ENCODE data around the gene FAM124A.
"Not testable (repeated sequence)": the region's sequence is repeated elsewhere in the genome, so short reads cannot be mapped to it uniquely, and the experiment has no call there.

The FAM124A gene

DNA sequence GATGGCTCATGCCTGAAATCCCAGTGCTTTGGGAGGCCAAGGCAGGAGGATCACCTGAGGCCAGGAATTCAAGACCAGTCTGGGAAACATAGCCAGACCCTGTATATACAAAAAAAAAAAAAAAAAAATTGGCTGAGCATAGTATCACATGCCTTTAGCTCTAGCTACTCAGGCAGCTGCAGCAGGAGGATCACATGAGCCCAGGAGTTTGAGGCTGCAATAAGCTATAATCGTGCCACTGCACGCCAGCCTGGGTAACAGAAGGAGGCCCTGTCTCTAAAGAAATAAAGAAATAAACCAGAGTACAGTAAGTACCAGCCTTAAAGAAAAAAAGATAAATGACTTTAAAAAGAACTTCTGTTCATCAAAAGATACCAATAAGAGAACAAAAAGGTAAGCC, 52.9 kb downstream of the FAM124A start:
- no peak for DNase-seq

DNA sequence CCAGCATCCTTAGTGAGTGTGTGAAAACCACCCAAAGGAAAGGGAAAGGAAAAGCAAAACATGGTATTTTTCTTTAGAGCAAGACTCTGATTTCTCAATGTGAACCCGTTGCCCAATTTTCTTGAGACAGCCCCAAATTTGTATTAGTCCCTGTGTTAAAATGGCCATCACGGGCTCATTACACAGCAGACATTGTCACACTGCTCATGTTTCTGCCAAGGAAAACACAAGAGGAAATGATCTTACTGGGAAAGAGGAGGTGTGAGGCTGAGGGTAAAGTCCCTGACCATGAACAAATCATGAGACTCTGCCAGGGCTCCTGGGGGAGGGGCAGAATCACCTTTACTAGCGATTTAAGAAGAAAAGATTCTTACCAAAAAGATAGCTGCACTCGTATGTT, 54.4 kb downstream of the FAM124A start:
- no peak for DNase-seq

DNA sequence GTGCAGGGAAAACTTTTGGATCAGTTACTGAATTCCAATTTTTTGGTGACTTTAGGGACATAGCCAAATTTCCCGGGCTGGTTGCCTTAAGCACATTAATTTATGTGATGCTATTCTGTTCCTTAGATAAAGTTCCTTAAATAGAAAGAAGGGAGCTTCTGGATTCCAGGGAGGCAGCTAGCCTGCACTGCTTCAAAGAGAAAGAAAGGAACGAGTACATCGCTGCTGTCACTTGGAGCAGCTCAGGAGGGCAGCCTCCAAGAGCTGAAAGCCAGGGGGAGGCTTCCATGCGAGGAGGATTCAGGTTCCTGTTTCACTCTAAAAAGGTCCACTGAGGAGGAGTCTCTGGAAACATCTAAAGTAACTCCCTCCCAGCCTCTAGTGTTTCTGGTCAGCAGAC, 55.7 kb downstream of the FAM124A start:
- no peak for DNase-seq

DNA sequence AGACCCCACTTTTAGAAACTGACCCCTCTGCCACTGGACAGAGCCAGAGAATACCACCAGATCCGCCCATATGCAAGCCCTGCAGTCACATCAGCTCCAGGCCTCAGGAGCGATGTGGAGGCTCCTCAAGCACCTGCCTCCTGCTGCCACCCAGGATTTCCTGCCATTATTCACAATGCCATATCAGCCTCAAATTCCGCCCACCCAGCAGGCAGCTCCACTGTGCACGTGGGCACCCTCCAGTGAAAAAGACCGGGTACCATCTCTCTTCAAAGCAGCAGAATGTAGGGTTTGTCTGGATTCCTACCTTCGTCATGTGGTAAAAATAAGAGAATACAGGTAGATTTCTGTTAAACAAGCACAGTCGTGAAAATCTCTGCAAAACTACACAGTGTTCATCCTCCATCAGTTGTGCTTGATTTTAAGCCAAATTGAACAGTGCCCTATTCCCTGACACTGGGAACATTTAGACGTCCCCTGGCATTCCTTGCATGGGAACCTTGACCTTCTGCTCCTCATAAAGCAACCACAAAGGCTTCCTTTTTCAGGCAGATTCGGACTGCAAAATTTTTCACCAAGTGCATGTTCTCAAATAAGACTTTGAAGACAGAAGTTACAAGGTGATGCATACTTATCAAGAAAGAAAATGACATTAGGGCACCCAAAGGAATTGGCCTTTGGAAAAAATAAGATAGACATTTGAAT, 56.4 kb downstream of the FAM124A start:
- DNase-seq = no peak

DNA sequence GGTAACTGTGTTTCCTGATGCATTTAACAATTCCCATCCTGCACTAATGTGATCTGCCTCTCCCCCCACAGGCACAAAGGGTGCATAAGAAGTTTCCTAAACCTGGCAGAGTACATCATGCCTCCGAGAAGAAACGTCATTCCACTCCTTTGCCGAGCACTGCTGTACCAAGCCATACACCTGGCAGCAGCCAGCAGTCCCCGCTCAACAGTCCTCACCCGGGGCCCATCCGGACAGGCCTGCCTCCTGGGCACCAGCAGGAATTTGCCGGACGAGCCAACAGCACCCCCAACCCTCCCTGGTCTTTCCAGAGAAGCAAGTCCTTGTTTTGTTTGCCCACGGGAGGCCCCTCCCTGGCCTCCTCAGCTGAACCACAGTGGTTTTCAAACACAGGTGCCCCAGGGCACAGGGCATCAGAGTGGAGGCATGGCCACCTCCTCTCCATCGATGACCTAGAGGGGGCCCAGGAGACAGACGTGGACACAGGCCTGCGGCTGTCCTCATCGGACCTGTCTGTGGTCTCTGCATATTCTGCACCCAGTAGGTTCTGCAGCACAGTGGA, 58.3 kb downstream of the FAM124A start:
- no peak for DNase-seq

DNA sequence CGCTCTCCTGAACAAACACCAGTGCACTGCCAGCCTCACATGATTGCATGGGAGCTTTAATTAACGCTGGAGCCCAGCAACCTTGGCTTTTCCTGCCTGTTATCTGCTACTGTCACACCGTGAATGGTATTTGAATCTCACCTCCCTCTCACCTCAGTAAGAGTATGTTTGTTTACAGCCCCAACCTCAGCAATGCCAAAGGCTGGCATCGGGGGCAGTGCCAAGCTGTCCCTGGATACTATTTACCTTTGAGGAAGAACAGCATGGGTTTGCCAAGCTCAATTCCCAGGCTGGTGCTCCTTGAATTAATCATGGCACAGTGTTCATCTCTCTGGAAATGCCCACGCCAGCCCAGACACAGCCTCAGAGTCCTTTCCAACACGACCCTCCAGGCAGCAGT, 60.1 kb downstream of the FAM124A start:
- no peak for DNase-seq

DNA sequence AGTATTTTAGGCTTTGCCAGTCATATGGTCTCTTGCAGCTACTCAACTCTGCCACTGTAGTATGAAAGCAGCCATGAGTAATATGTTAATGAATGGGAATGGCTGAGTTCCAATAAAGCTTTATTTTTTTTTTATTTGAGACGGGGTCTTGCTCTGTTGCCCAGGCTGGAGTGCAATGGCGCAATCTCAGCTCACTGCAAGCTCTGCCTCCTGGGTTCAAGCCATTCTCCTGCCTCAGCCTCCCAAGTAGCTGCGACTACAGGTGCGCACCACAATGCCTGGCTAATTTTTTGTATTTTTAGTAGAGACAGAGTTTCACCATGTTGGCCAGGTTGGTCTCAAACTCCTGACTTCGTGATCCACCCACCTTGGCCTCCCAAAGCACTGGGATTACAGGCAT, 60.7 kb downstream of the FAM124A start:
- DNase-seq = not testable (repeated sequence)

DNA sequence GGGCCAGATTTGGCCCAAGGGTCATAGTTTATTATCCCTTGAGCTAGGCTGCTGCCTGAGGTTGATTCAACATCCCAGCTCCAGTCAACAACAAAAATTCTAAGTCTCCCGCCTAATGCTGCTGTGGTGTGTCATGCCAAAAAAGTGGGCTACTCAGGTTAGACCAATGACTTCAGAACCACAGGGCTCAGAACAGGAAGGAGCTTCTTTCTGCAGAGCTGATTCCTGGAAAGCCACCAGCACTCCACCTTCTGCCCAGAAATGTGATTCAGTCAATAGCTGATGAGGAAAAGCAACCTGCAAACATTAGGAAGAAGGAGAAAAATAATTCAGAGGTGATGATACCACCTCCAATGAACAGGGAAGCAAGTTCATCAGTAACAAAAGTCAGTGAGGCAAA, 61.2 kb downstream of the FAM124A start:
- no peak for DNase-seq

DNA sequence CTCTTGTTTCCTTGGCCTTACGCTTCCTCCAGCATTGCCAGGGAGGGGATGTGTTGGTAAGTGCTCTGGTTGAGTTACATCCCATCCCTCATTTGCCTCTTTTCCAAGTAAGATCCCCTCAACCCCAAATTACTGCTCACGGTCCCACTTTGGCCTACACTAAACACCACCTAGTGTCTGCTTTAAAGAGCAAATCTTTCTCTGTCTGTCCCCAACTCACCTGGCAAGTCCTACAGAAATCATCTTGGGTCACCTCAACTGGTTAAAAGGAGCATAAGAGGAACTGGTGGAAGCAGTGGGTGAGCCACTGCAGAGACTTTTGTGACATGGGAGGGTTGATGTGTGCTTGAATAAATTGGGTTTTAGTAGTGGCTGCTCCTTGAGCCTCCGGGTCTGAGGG, 62.1 kb downstream of the FAM124A start:
- DNase-seq = no peak

DNA sequence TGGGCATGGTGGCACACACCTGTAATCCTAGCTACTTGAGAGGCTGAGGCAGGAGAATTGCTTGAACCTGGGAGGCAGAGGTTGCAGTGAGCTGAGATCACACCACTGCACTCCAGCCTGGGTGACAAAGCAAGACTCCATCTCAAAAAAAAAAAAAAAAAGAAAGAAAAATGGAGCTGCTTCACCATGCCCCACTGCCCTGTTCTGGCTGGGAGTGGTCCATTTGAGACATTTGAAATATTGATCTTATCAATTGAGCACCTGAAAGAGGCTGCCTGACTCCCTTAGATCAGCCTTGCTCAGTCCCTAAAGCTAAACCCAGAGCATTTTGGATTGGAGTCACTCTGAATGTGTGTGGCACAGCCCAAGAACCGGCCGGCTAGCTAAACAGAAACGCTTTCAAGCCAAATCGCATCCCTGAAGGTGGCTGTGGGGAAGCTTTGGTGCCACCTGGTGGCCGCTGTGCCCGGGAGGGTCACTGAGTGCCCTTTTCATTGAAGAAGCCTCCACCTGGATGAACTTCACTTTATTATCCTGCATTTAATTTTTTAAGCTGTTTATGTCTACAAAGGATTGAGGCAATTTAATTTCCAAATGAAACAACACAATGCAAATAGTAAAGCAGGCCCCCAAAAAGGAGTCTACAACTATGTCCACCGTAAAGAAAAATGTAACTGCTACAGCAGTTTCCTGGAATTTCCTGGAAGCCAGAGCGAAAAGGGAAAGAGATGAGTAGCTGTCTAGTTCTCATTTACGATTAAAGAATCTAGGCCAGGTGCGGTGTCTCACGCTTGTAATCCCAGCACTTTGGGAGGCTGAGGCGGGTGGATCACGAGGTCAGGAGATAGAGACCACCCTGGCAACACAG, 64.2 kb downstream of the FAM124A start:
- peak; percentile 70 for DNase-seq

DNA sequence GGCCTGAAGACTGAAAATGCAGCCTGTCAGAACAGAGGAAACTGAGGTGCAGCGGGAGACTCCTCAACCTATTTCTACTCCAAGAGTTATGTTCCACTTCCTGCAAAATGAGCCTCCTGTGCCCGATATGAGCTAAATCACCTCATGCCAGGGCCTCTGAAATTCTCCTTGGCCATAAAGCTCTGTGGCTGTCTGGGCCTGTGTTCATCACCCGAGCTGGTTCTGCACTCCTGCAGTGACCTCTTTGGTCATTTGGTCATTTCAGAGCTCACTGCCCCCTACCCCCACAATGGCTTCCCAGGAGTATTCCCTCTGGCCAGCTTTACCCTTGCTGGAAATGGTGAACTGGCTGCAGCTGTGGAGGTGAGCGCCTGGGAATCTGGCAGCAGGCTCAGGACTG, 65.6 kb downstream of the FAM124A start:
- DNase-seq = no peak

DNA sequence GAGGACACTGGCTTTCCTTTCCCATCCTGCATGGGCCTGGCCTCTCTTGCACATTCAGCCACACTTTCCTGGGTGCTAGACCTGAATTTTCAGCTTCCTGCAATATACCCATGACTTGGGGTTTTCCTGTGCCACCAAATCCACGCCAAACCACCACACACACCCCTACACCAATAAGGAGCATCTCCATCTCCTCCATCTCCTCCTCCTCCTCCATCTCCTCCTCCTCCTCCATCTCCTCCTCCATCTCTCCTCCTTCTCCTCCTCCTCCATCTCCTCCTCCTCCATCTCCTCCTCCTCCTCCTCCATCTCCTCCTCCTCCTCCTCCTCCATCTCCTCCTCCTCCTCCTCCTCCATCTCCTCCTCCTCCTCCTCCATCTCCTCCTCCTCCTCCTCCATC, 66.1 kb downstream of the FAM124A start:
- not testable (repeated sequence) for DNase-seq

DNA sequence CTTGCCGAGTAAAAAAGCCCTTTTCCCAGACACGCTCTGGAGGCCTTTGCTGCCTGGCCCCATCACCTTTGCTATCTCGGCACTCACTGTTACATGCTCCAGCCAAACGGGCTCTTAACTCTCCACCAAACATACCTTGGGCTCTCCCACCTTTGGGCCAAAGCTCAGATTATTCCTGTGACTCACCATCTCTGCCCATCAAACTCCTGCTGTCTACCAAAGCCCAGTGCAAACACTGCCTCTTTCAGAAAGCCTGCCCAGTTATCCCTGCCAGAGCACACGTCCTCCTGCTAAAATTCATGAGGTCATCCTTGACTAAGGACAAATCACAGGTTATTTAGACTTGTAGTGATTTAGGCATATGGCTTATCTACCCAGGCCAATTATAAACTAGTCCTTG, 69.1 kb downstream of the FAM124A start:
- no peak for DNase-seq

DNA sequence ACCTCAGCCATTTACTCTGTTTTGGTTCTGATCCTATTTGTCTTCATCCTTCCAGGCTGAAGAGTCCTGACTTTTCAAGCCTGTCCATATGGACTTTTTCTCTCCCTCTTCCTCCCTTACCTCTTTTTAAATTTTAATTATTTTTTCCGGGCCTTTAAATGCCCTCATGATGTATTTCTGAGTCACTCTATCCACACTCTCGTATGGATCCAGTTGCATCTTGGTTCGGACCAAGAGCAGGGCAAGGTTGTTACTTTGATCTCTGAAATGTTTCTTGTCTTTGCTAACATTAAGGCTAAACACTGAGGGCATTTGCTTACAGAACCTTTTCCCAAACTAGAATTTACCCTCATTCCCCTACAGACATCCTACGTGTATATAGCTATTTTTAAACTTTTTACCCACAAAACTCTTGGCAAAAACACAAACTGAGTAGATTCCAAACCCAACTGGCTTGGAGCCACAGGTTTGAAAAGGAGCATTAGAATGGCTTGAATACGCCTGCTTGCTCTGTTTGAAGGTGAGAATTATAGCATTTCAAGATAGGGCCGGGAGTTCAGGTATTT, 69.9 kb downstream of the FAM124A start:
- DNase-seq = no peak

DNA sequence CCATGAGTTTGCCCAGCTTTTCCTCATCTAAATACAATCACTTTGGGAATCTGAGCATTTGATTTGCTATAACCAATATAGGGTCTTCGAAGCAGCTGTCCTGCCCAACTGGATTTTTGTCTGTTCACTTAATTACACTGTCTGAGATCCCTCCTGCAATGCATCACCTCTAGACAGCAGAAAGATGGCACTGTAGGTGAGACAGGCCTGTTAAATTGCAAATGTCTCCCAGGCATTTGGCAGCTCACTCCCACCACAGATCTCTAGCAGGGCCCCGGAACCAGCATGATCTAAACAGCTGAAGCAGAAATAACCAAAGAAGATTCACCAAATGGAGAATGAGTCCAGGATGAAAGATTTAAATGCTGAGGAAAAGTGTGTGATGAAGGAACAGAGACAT, 75.4 kb downstream of the FAM124A start:
- no peak for DNase-seq

DNA sequence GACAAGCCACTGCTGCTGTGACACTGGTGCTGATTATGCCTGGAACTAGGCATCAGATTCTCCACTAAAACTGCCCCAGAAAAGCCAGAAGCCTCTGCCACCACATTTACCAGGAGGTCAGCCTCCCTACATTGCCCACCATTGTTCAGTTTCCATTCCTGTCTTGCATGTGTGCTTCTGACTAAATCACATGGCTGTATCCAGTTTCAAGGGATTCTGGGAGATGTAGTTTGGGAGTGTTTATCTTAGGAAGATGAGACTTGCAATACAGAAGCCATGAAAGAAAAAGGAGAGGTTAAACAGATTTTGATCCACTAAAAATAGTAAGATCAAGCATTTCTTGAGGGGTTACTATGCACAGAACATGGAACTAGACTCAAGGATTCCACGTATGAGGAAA, 76.6 kb downstream of the FAM124A start:
- DNase-seq = no peak

DNA sequence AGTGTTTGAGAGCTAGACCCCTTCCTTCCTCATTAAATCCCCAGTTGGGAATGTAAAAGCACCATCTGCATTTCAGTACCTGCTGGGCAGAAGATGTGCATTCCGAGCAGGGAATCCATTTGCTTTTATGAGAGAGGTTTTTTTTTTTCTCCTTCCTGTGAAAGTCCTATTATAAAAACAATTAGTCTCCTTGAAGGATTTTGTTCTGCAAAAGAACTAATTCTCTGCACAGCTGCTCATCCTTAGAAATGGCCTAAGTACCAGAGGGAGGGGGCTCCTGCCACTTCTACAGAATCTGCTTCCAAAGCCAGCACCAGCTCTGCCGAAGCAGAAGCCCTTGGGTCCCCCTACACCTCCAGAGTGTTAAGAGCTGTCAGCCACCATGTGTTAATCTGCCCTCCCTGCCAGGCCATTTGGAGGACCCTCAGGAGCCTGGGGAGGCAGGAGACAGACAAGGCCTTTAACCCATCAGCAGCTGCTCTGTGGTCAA, 80.9 kb downstream of the FAM124A start:
- no peak for DNase-seq

DNA sequence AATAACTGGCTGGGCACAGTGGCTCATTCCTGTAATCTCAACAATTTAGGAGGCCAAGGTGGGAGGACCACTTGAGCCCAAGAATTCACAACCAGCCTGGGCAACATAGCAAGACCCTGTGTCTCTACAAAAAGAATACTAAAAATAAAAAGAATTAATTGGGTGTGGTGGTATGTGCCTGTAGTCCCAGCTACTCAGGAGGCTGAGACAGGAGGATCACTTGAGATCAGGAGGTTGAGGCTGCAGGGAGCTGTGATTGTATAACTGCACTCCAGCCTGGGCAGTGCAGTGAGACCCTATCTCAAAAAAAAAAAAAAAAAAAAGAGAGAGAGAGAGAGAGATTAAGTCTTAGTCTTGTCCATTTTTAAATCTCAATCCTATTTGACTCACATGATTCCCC, 81.7 kb downstream of the FAM124A start:
- DNase-seq = no peak

DNA sequence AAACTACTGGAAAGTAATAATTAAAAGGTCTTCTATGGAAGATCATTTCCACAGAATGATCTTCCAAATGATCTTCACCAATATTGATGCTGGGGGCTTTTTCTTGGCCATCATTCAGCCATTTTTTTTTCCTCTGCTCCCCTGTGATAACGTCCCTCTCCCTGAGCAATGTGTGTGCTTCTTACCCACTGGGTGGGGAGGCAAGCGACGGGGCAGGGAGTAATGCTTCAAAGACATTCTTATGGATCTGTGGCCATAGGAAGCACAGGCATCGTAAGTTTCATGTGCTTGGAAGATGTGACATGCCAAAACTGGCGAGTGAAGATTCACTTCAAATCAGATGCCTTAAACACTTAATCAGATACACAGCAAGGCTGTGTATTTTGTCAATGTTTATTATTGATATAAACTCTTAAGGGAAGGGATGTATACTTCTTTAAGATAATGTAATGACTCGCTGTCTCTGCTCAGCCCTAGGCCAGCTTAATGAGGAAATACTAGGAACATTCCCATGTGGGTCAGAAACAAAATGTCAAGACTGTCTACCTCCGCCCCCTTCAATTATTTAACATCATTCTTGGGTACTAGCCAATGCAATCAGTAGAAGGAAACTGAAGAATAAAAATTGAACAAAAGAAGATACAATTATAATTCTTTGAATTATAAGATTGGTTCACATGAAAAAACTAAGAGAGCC, 83.2 kb downstream of the FAM124A start:
- DNase-seq = no peak

DNA sequence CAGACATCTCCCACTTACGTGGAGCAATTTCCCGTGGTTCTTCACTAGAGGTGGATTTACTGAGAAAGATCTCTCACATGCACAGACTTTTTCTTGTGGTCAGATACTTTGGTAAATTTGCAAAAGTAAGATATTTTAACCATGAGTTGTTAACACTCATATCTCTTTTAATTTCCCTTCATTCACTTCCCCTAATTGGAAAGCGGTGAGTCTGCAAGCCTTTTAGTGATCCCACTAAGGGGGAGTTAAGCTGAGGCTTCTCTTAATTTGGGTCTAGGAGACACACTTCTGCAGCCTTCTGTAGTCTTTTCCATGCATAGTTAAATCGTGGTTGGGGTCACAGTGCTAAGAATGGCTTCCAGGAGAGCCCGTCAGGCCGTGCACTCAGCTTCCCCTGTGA, 86.6 kb downstream of the FAM124A start:
- no peak for DNase-seq

DNA sequence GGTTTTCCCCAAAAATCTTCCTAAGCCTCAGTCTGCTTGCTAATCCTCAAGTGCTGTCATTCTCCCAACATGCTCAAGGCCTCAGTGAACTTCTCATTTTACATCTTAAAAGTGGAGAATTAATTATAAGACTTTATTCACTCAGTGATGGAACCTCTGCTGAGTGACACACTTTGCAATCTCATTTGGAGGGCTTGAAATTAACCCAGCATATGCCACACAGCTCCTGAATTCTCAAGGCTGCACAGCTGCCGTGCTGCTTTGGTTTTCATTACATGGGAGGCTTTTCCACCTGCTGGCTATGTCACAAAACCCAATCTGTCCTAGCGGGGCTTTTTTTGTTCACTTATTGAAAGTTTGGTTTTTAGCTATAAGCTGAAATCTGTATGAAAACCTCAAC, 89.0 kb downstream of the FAM124A start:
- DNase-seq = no peak

DNA sequence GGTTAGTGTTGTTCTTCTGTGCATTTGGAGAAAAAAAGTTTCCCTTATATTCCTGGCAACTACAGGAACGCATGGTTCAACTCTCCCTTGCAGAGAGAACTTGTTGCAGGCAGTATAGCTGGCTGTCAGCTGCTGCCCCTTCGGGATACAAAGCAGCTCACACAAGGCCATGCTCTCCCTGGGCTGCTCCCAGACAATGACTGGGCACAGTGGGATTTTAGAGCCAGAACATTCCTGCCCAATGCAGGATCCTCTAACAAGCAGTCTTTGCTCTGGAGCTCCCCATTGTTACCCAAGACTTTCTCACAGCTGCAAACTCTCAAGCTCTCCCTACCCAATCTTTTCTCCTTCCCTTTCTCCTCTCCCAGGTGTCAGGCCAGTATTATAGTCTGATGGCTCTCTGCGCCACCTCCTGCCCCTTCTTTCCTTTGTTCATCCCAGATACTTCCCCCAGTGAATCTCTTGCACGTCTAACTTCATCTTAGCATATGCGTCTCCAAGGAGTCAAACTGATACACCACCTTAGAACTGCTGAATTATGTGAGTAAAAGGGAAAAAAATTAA, 89.8 kb downstream of the FAM124A start:
- DNase-seq = no peak

DNA sequence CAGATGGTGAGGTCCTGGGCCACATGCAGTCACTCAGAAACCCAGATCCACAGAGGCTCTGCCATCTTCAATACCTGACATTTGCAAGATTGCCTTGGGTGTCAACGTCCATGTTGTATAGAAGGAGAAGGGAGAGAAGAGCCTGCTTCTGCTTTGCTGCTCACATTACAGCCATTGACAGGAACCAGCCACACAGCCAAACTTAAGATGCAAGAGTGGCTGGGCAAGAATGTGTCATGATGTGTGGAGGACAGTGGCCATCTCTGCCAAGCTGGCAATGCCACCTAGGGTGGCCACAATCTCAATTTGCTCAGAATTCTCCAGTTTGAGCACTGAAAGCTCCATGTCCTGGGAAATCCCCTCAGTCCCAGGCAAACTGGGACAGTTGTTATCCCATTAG, 91.4 kb downstream of the FAM124A start:
- DNase-seq = no peak
